Neutrophil (primary cell): ENCODE results near the gene HOXC12.

Experiments used
- H3K27ac ChIP-seq: fragments of 200-600 bp; sonication (generic); 2 replicates; pipeline ENCODE4 v1.5.1; 2016; ENCODE audit warnings: mild to moderate bottlenecking, moderate library complexity
- H3K27me3 ChIP-seq: fragments of 200-600 bp; sonication (generic); 2 replicates; pipeline ENCODE4 v1.6.0; 2016; ENCODE audit warnings: mild to moderate bottlenecking
- H3K36me3 ChIP-seq: fragments of 200-600 bp; sonication (generic); 2 replicates; pipeline ENCODE4 v1.5.1; 2017
- H3K4me1 ChIP-seq, 2 experiments: fragments of 200-600 bp in 1 of 2; sonication (generic) in 1 of 2; 1 replicate in 1 of 2; 2 replicates in 1 of 2; pipeline versions ENCODE4 v1.5.1 to v1.6.1; 2013 to 2016; ENCODE audit warnings: low read depth in 1 of 2, low read length in 1 of 2, mild to moderate bottlenecking in 1 of 2, moderate library complexity in 1 of 2; ENCODE audit not compliant: control insufficient read depth in 1 of 2, insufficient read depth in 1 of 2
- H3K4me3 ChIP-seq, 2 experiments: fragments of 200-600 bp in 1 of 2; sonication (generic) in 1 of 2; 1 replicate in 1 of 2; 2 replicates in 1 of 2; pipeline ENCODE4 v1.5.1; 2013 to 2016; ENCODE audit warnings: low read depth in 1 of 2, low read length in 1 of 2, mild to moderate bottlenecking in 1 of 2, moderate library complexity in 1 of 2
- H3K9me3 ChIP-seq: fragments of 200-600 bp; sonication (generic); 2 replicates; pipeline ENCODE4 v1.5.1; 2016
- CTCF ChIP-seq: fragments of 200-600 bp; sonication (generic); IDR thresholded peaks from 2 replicates; pipeline ENCODE4 v1.5.1; 2016; ENCODE audit warnings: antibody characterized with exemption

Gene HOXC12

GRCh38 chr12:54001283-54002187, 46.8 kb downstream of the HOXC12 start:
- Histone ChIP-seq H3K4me1 (peaks cover 5 to 17% of the 10 kb centered on the region in 2 experiments), H3K27me3 (peaks cover 100% of the 10 kb centered on the region), H3K27ac (no peak overlapping the region), H3K4me3 (no peak overlapping the region), H3K9me3 (no peaks in the 10 kb centered on the region), H3K36me3 (no peaks in the 10 kb centered on the region)
- no peak for TF ChIP-seq CTCF

- no peak overlapping the region for H3K4me3 ChIP-seq
- no peak for TF ChIP-seq CTCF
- H3K36me3 ChIP-seq, result no peaks in the 10 kb centered on the region
- no peak overlapping the region for H3K27ac ChIP-seq
- H3K4me1 ChIP-seq, result peaks cover 13 to 25% of the 10 kb centered on the region in 2 experiments
- no peaks in the 10 kb centered on the region for H3K9me3 ChIP-seq
- H3K27me3 ChIP-seq, result peaks cover 100% of the 10 kb centered on the region
Observed at GRCh38 chr12:54002278-54002914, 47.7 kb downstream of the HOXC12 start.

- peaks cover 100% of the 10 kb centered on the region for H3K27me3 ChIP-seq
- no peak for TF ChIP-seq CTCF
- H3K4me3 ChIP-seq, result no peak overlapping the region
- H3K9me3 ChIP-seq, result no peaks in the 10 kb centered on the region
- no peak overlapping the region for H3K27ac ChIP-seq
- peaks cover 17 to 29% of the 10 kb centered on the region in 2 experiments for H3K4me1 ChIP-seq
- H3K36me3 ChIP-seq, result no peaks in the 10 kb centered on the region
Observed at GRCh38 chr12:54002915-54003389, 48.2 kb downstream of the HOXC12 start.

- no peaks in the 10 kb centered on the region for H3K36me3 ChIP-seq
- TF ChIP-seq CTCF, result no peak
- H3K27ac ChIP-seq, result no peak overlapping the region
- no peak overlapping the region for H3K4me3 ChIP-seq
- peaks cover 17 to 29% of the 10 kb centered on the region in 2 experiments for H3K4me1 ChIP-seq
- peaks cover 100% of the 10 kb centered on the region for H3K27me3 ChIP-seq
- no peaks in the 10 kb centered on the region for H3K9me3 ChIP-seq
Observed at GRCh38 chr12:54003625-54004024, 48.9 kb downstream of the HOXC12 start.

- Histone ChIP-seq H3K4me1 (peaks cover 18 to 32% of the 10 kb centered on the region in 2 experiments), H3K27ac (no peak overlapping the region), H3K9me3 (no peaks in the 10 kb centered on the region), H3K36me3 (no peaks in the 10 kb centered on the region), H3K27me3 (peaks cover 100% of the 10 kb centered on the region), H3K4me3 (no peak overlapping the region)
- no peak for TF ChIP-seq CTCF
Observed at GRCh38 chr12:54004063-54004840, 49.5 kb downstream of the HOXC12 start.
